ENCODE data around the gene DNAH1. TPM values are rescaled to one million over a fixed set of nuclear protein-coding genes. Genes with fewer than 3 reads are reported as not detected.

The DNAH1 gene
- total RNA-seq: 1.00 and 1.3 TPM in 2 replicates

GRCh38 chr3:52315977-52316764 is at the start of gene DNAH1:
Gene DNAH1 (plus strand): TSS chr3:52316319. CDS start chr3:52322443, 6,124 bp downstream.

GRCh38 chr3:52278510-52279069 is 37.5 kb upstream of the DNAH1 start, which contains the start of gene WDR82:
Gene WDR82 (minus strand): TSS chr3:52278649. CDS start chr3:52278361, 288 bp downstream.

GRCh38 chr3:52444860-52445793 is 129.0 kb downstream of the DNAH1 start, which contains the start of gene SEMA3G:
Gene SEMA3G (minus strand): TSS chr3:52445103. CDS start chr3:52445027, 76 bp downstream.

Other genes starting within 250 kb of the DNAH1 start
- gene POC1A, start 161.9 kb upstream of the DNAH1 start, total RNA-seq: 14.8 and 19.7 TPM in 2 replicates
- gene ALAS1, start 118.2 kb upstream of the DNAH1 start, total RNA-seq: 61.3 and 61.8 TPM in 2 replicates
- gene TLR9, start 90.7 kb upstream of the DNAH1 start, total RNA-seq: not detected in 2 replicates
- 130 and 132 TPM in 2 replicates for gene TWF2, start 77.2 kb upstream of the DNAH1 start, total RNA-seq
- 6.5 and 9.2 TPM in 2 replicates for gene PPM1M, start 70.6 kb upstream of the DNAH1 start, total RNA-seq
- gene WDR82, start 37.7 kb upstream of the DNAH1 start, total RNA-seq: 46.0 and 47.0 TPM in 2 replicates
- 15.0 and 15.6 TPM in 2 replicates for gene GLYCTK, start 28.5 kb upstream of the DNAH1 start, total RNA-seq
- 56.0 and 108 TPM in 2 replicates for gene BAP1, start 93.7 kb downstream of the DNAH1 start, total RNA-seq
- 5.6 and 8.9 TPM in 2 replicates for gene PHF7, start 94.3 kb downstream of the DNAH1 start, total RNA-seq
- 3.5 and 3.6 TPM in 2 replicates for gene SEMA3G, start 128.8 kb downstream of the DNAH1 start, total RNA-seq
- not detected in 2 replicates for gene TNNC1, start 137.7 kb downstream of the DNAH1 start, total RNA-seq
- 24.0 and 27.5 TPM in 2 replicates for gene NISCH, start 139.3 kb downstream of the DNAH1 start, total RNA-seq
- 149 and 154 TPM in 2 replicates for gene STAB1, start 179.0 kb downstream of the DNAH1 start, total RNA-seq
- 44.6 and 64.3 TPM in 2 replicates for gene NT5DC2, start 217.5 kb downstream of the DNAH1 start, total RNA-seq
- gene UQCC5, start 220.3 kb downstream of the DNAH1 start, total RNA-seq: 0.59 and 9.9 TPM in 2 replicates

Measured in mammary microvascular endothelial cell (primary cell).